Endodermal cell (in vitro differentiated cells): ENCODE results near the gene UBAP2. TPM values are rescaled to one million over a fixed set of nuclear protein-coding genes. Genes with fewer than 3 reads are reported as not detected.

Experiments
- DNase-seq: peaks from one replicate; pipeline ENCODE4 v3.0.0-alpha.2; 2017
- H3K27ac ChIP-seq: 2 replicates; pipeline ENCODE4 v1.5.1; 2013; ENCODE audit warnings: mild to moderate bottlenecking, low read depth, low read length, moderate library complexity
- H3K27me3 ChIP-seq: 2 replicates; pipeline ENCODE4 v1.6.1; 2013; ENCODE audit warnings: mild to moderate bottlenecking, low read length, moderate library complexity; ENCODE audit not compliant: insufficient read depth, control insufficient read depth, poor library complexity, severe bottlenecking
- H3K36me3 ChIP-seq: 2 replicates; pipeline ENCODE4 v1.7.0; 2013; ENCODE audit warnings: mild to moderate bottlenecking, low read length, moderate library complexity; ENCODE audit not compliant: control insufficient read depth, insufficient read depth
- H3K4me1 ChIP-seq: one replicate; pipeline ENCODE4 v1.7.0; 2013; ENCODE audit warnings: low read length; ENCODE audit not compliant: control insufficient read depth, insufficient read depth
- H3K4me3 ChIP-seq: 2 replicates; pipeline ENCODE4 v1.5.1; 2013; ENCODE audit warnings: mild to moderate bottlenecking, low read length, moderate library complexity
- H3K9ac ChIP-seq: 2 replicates; pipeline ENCODE4 v1.6.1; 2013; ENCODE audit warnings: mild to moderate bottlenecking, low read length, moderate library complexity; ENCODE audit not compliant: poor library complexity, severe bottlenecking; ENCODE audit errors: extremely low read depth
- H3K9me3 ChIP-seq: 2 replicates; pipeline ENCODE4 v1.6.1; 2013; ENCODE audit warnings: mild to moderate bottlenecking, low read length, moderate library complexity; ENCODE audit not compliant: control insufficient read depth
- H3K27ac Mint-ChIP-seq: 2 replicates; pipeline ENCODE4 v1.8.0; 2020; ENCODE audit warnings: mixed read lengths
- H3K27me3 Mint-ChIP-seq: 2 replicates; pipeline ENCODE4 v1.8.0; 2021; ENCODE audit warnings: mild to moderate bottlenecking, mixed read lengths; ENCODE audit not compliant: insufficient read depth
- H3K36me3 Mint-ChIP-seq: 2 replicates; pipeline ENCODE4 v1.8.0; 2020; ENCODE audit warnings: low read depth, mixed read lengths
- H3K4me1 Mint-ChIP-seq: 2 replicates; pipeline ENCODE4 v1.8.0; 2020; ENCODE audit warnings: mixed read lengths
- H3K4me3 Mint-ChIP-seq: 2 replicates; pipeline ENCODE4 v1.8.0; 2020; ENCODE audit warnings: mild to moderate bottlenecking, moderate library complexity, mixed read lengths
- H3K9me3 Mint-ChIP-seq: 2 replicates; pipeline ENCODE4 v1.8.0; 2020; ENCODE audit warnings: mild to moderate bottlenecking, mixed read lengths
- CTCF ChIP-seq: fragments of 200-600 bp; sonication (generic); conservative IDR thresholded peaks from 2 replicates; pipeline ENCODE4 v1.5.0; 2021; ENCODE audit warnings: antibody characterized with exemption, mild to moderate bottlenecking
- WGBS, 2 experiments: methylation state at CpG; one replicate each; pipeline versions ENCODE4 v1.1.5 to v1.1.7; 2013; ENCODE audit warnings: missing lambda C conversion rate in 2 of 2, mixed read lengths in 1 of 2; ENCODE audit not compliant: insufficient coverage in 1 of 2, insufficient read length in 1 of 2; 5-methylcytosine and 5-hydroxymethylcytosine counted together
- total RNA-seq, 2 donors: library from RNA; stranded (reverse); fragmentation: NEBNext Ultra II Directional in 1 of 2; extraction: Animal tissue kit (Norgen Biotek cat#: 25700) in 1 of 2; gene quantifications; 2 replicates in 1 of 2; 3 replicates in 1 of 2; pipeline ENCODE4 v1.2.1, GENCODE V29; 2021

Gene UBAP2
- total RNA-seq, 2 donors from 2014 or later: 60.9 to 82.1 TPM

- Histone ChIP-seq H3K36me3 (no peaks in the 10 kb centered on the region), H3K9ac (peak overlapping the region; percentile 38), H3K4me1 (peaks cover 19% of the 10 kb centered on the region), H3K9me3 (no peaks in the 10 kb centered on the region), H3K27me3 (no peaks in the 10 kb centered on the region), H3K27ac (no peak overlapping the region), H3K4me3 (no peak overlapping the region)
- no peaks in the 10 kb centered on the region for H3K27me3 Mint-ChIP-seq
- H3K36me3 Mint-ChIP-seq: no peaks in the 10 kb centered on the region
- peaks cover 27% of the 10 kb centered on the region for H3K4me1 Mint-ChIP-seq
- peaks cover 1% of the 10 kb centered on the region for H3K9me3 Mint-ChIP-seq
- no peak for TF ChIP-seq CTCF
- WGBS, 2 experiments: 88% methylated on average over 2 of the region's 2 CpGs
- H3K4me3 Mint-ChIP-seq: peak overlapping the region; percentile 32
- H3K27ac Mint-ChIP-seq: peak overlapping the region; percentile 94
- peak; percentile 74 for DNase-seq
Measured at GRCh38 chr9:34072410-34072809, 23.7 kb upstream of the UBAP2 start.

DNA sequence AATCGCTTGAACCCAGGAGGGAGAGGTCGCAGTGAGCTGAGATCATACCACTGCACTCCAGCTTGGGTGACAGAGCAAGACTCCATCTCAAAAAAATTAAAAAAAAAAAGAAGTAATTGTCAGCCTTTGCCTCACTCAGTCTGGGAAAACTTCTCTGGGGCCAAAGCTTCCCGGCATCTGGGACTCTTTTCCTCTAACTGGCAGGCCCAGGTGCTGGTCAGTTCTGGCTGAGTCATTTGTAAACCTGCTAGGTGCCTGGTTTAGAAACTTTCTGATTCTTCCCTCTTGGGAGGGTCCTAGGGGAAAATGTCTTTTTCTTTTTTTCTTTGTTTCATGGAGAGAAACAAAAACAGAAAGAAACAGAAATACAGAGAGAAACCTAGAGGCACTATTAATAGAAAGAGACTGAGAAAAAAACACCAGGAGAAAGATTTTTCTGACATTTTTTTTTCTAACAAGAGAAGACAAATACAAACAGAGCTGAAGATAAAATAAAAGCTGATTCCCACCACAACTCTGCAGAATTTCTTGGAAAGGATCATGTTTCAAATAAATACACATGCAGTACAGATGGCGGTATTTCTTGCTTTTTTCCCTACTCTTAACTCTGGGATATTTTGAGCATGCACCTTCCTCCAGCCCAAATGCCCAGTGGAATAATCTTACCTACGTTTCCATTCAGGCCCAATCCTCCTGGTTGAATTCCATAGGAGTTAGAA, 22.1 kb upstream of the UBAP2 start:
- H3K36me3 Mint-ChIP-seq: no peaks in the 10 kb centered on the region
- peaks cover 19% of the 10 kb centered on the region for H3K4me1 ChIP-seq
- H3K27ac Mint-ChIP-seq: no peak overlapping the region
- TF ChIP-seq CTCF: no peak
- no peak overlapping the region for H3K4me3 ChIP-seq
- no peaks in the 10 kb centered on the region for H3K27me3 Mint-ChIP-seq
- H3K27ac ChIP-seq: no peak overlapping the region
- DNase-seq: no peak
- no peak overlapping the region for H3K9ac ChIP-seq
- H3K4me1 Mint-ChIP-seq: peaks cover 27% of the 10 kb centered on the region
- H3K27me3 ChIP-seq: no peaks in the 10 kb centered on the region
- H3K9me3 ChIP-seq: no peaks in the 10 kb centered on the region
- H3K36me3 ChIP-seq: no peaks in the 10 kb centered on the region
- H3K9me3 Mint-ChIP-seq: no peaks in the 10 kb centered on the region
- 88 to 100% methylated on average over 4 to 5 of the region's 5 CpGs for WGBS, 2 experiments
- no peak overlapping the region for H3K4me3 Mint-ChIP-seq

DNA sequence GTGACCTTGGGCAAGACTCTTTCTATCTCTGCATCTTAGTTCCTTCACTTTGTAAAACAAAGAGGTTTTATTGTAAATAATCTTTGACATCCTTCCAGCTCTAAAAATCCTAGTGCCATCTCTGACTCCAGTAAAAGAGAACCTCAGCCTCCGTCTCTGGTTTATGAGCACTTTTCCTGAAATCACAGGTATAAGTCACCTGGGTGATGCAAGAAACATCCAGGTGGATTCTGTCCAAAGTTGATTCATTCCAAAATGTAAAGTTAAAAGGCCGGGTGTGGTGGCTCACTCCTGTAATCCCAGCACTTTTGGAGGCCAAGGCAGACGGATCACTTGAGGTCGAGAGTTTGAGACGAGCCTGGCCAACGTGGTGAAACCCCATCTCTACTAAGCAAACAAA, 21.1 kb upstream of the UBAP2 start:
- H3K36me3 ChIP-seq: no peaks in the 10 kb centered on the region
- H3K9me3 ChIP-seq: no peaks in the 10 kb centered on the region
- H3K9ac ChIP-seq: no peak overlapping the region
- Mint-ChIP-seq H3K27ac (no peak overlapping the region), H3K36me3 (no peaks in the 10 kb centered on the region), H3K27me3 (no peaks in the 10 kb centered on the region), H3K4me3 (no peak overlapping the region), H3K4me1 (peaks cover 27% of the 10 kb centered on the region), H3K9me3 (no peaks in the 10 kb centered on the region)
- peaks cover 19% of the 10 kb centered on the region for H3K4me1 ChIP-seq
- WGBS, 2 experiments: 86 to 91% methylated on average over 5 to 6 of the region's 6 CpGs
- H3K27me3 ChIP-seq: no peaks in the 10 kb centered on the region
- H3K4me3 ChIP-seq: no peak overlapping the region
- no peak overlapping the region for H3K27ac ChIP-seq
- no peak for DNase-seq
- no peak for TF ChIP-seq CTCF
